Measurements from ENCODE around the gene OR6Y1. TPM values are rescaled to one million over a fixed set of nuclear protein-coding genes. Genes with fewer than 3 reads are reported as not detected.

Gene OR6Y1
- total RNA-seq, 1 experiment from 2014 or later: not detected

DNA sequence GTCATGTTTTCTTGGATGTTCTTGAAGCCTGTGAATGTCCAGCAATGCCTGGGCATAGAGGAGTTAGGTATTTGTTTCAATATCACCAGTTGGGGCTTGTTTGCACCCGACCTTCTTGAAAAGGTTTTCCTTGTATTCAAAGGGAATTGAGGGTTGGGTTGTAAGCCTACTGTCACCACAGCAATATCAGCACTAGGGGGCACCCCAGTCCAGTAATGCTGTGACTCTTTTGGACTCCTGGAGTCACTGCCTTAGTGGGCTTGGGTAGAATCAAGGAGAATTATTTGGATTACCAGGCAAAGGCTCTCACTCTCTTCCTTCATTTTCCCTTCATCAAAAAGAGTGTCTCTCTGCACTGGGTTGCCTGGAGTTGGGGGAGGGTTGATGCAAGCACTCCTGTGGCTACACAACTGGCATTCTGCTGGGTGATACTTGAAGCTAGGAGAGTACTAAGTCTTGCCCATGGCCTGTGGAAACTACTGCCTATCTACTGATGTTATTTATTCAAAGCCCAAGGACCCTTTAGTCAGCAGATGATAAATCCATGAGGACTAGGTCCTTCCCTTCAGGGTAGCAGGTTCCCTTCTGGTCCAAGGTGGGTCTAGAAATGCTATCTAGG is 47.7 kb downstream of the OR6Y1 start:
- Histone ChIP-seq H3K36me3 (ENCODE audit: low read depth, low read length) (peaks cover 2% of the 10 kb centered on the region; the same call in 1 of the 2 replicates), H3K27ac (ENCODE audit: low read length) (no peak overlapping the region), H3K9me2 (replicated peaks; ENCODE audit: low read length) (no peaks in the 10 kb centered on the region), H4K20me1 (ENCODE audit: low read length) (no peaks in the 10 kb centered on the region), H3K27me3 (ENCODE audit: low read length) (peaks cover 5% of the 10 kb centered on the region; the same call in 1 of the 2 replicates), H3K9me3 (ENCODE audit: low read length) (no peaks in the 10 kb centered on the region), H3F3A (ENCODE audit: low read length, unreplicated experiment) (no peaks in the 10 kb centered on the region), H3K4me2 (ENCODE audit: low read length) (no peak overlapping the region), H3K9ac (ENCODE audit: low read length) (no peak overlapping the region), H2AFZ (ENCODE audit: low read length) (no peak overlapping the region), H3K4me1 (ENCODE audit: insufficient read depth, low read length) (no peaks in the 10 kb centered on the region), H3K79me2 (ENCODE audit: low read length) (no peaks in the 10 kb centered on the region), H3K4me3 (ENCODE audit: low read length) (no peak overlapping the region)
- DNase-seq (peak; percentile 32), ATAC-seq (no peak)
- intact Hi-C loops (cut with micrococcal nuclease): loop anchor here (5.0 kb wide), 1 partner anchor 491 kb away; no protein-coding TSS in a partner anchor
- BruUV-seq (replicated peaks): no TSS peak
- POLR2A ChIA-PET (ENCODE audit: unreplicated experiment): no interaction called here
- CTCF ChIA-PET: no interaction called here
- no peak for TF ChIP-seq EZH2 (IDR thresholded peaks at IDR 0.05; ENCODE audit: low read length, unreplicated experiment)
- TF ChIP-seq, protein P1, sequence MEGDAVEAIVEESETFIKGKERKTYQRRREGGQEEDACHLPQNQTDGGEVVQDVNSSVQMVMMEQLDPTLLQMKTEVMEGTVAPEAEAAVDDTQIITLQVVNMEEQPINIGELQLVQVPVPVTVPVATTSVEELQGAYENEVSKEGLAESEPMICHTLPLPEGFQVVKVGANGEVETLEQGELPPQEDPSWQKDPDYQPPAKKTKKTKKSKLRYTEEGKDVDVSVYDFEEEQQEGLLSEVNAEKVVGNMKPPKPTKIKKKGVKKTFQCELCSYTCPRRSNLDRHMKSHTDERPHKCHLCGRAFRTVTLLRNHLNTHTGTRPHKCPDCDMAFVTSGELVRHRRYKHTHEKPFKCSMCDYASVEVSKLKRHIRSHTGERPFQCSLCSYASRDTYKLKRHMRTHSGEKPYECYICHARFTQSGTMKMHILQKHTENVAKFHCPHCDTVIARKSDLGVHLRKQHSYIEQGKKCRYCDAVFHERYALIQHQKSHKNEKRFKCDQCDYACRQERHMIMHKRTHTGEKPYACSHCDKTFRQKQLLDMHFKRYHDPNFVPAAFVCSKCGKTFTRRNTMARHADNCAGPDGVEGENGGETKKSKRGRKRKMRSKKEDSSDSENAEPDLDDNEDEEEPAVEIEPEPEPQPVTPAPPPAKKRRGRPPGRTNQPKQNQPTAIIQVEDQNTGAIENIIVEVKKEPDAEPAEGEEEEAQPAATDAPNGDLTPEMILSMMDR (conservative IDR thresholded peaks at IDR 0.05; ENCODE audit: low read depth, low read length): peak; percentile 64

DNA sequence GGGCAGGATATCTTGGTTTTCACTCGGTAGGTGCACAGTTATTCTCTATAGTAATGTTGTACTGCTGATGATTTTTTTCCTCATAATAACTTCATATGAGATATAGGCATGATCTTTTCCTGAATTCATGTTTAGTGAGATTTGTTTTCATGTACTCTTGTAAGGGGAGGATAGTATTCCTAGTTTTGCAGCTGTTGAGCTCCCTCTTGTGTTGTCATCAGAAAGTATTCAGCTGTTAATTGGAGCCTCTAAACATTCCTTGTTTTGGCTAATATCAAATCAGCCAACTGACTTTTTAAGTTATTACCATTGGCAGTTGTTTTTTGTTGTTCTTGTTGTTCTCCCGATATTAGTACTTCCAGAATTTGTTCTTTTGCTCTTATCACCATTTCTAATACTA is 57.8 kb downstream of the OR6Y1 start:
- no peaks in the 10 kb centered on the region for H4K20me1 ChIP-seq (ENCODE audit: low read length)
- H3K79me2 ChIP-seq (ENCODE audit: low read length): no peaks in the 10 kb centered on the region
- H3K4me1 ChIP-seq (ENCODE audit: insufficient read depth, low read length): no peaks in the 10 kb centered on the region
- DNase-seq: peak; percentile 16
- H3K36me3 ChIP-seq (ENCODE audit: low read depth, low read length): no peaks in the 10 kb centered on the region
- intact Hi-C loops (cut with micrococcal nuclease): no loop called here
- no peaks in the 10 kb centered on the region for H3F3A ChIP-seq (ENCODE audit: low read length, unreplicated experiment)
- TF ChIP-seq, protein P1 (conservative IDR thresholded peaks at IDR 0.05; ENCODE audit: low read depth, low read length): peak; percentile 34; the same call in 1 of the 2 replicates
- no peak for TF ChIP-seq EZH2 (IDR thresholded peaks at IDR 0.05; ENCODE audit: low read length, unreplicated experiment)
- BruUV-seq (replicated peaks): no TSS peak
- POLR2A ChIA-PET (ENCODE audit: unreplicated experiment): no interaction called here
- H3K4me3 ChIP-seq (ENCODE audit: low read length): no peak overlapping the region
- ATAC-seq: no peak
- H2AFZ ChIP-seq (ENCODE audit: low read length): no peak overlapping the region
- H3K4me2 ChIP-seq (ENCODE audit: low read length): no peak overlapping the region
- H3K27ac ChIP-seq (ENCODE audit: low read length): no peak overlapping the region
- H3K27me3 ChIP-seq (ENCODE audit: low read length): 0 out of 2 replicates have a peak, but pooled peaks cover 5% of the 10 kb centered on the region
- H3K9me2 ChIP-seq (replicated peaks; ENCODE audit: low read length): no peaks in the 10 kb centered on the region
- no peak overlapping the region for H3K9ac ChIP-seq (ENCODE audit: low read length)
- CTCF ChIA-PET: no interaction called here
- H3K9me3 ChIP-seq (ENCODE audit: low read length): no peaks in the 10 kb centered on the region

DNA sequence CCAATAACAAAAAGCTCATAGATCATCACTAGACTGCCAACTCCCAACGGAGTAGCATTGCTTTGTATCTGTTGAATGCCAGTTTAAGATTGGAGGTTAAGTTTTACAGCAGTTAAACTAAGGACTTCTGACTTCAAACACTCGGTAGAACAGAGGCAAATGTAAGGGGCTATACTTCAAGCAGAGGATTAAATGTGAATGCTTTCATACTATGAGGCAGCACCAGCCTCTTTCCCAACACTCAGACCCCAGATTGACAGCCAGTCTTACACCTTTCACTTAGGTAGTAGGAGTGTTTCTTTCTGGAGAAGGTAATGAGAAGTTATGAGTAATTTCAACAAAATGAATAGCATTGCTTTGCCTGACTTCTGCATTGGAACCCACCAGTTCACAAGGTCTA is 59.4 kb downstream of the OR6Y1 start:
- no TSS peak for BruUV-seq (replicated peaks)
- Histone ChIP-seq H3K36me3 (ENCODE audit: low read depth, low read length) (no peaks in the 10 kb centered on the region), H3K4me3 (ENCODE audit: low read length) (no peak overlapping the region), H3K9me3 (ENCODE audit: low read length) (no peaks in the 10 kb centered on the region), H2AFZ (ENCODE audit: low read length) (no peak overlapping the region), H3F3A (ENCODE audit: low read length, unreplicated experiment) (no peaks in the 10 kb centered on the region), H3K9ac (ENCODE audit: low read length) (no peak overlapping the region), H3K79me2 (ENCODE audit: low read length) (no peaks in the 10 kb centered on the region), H4K20me1 (ENCODE audit: low read length) (no peaks in the 10 kb centered on the region), H3K27me3 (ENCODE audit: low read length) (0 out of 2 replicates have a peak, but pooled peaks cover 5% of the 10 kb centered on the region), H3K27ac (ENCODE audit: low read length) (no peak overlapping the region), H3K9me2 (replicated peaks; ENCODE audit: low read length) (no peaks in the 10 kb centered on the region), H3K4me1 (ENCODE audit: insufficient read depth, low read length) (no peaks in the 10 kb centered on the region), H3K4me2 (ENCODE audit: low read length) (no peak overlapping the region)
- no peak for DNase-seq
- intact Hi-C loops (cut with micrococcal nuclease): no loop called here
- ChIA-PET POLR2A (ENCODE audit: unreplicated experiment) (no interaction called here), CTCF (no interaction called here)
- ATAC-seq: no peak
- TF ChIP-seq EZH2 (IDR thresholded peaks at IDR 0.05; ENCODE audit: low read length, unreplicated experiment) (no peak), EZH2phosphoT487 (IDR thresholded peaks at IDR 0.05; ENCODE audit: borderline replicate concordance, low read length) (no peak)
- TF ChIP-seq, protein P1 (conservative IDR thresholded peaks at IDR 0.05; ENCODE audit: low read depth, low read length): no peak
